MV-4-11 (cell line): ENCODE data around the gene NCF2.
"Not testable (repeated sequence)": the region's sequence is repeated elsewhere in the genome, so short reads cannot be mapped to it uniquely, and the experiment has no call there.

ENCODE experiments used
- DNase-seq: peaks from one replicate; lab custom pipeline; 2025; lab: John Stamatoyannopoulos, UW

The NCF2 gene

GRCh38 chr1:183590244-183591191, at the start of gene NCF2:
NCF2 (minus strand) TSS chr1:183590459; CDS start chr1:183590329, 130 bp downstream.
- peak; percentile 99 for DNase-seq

DNA sequence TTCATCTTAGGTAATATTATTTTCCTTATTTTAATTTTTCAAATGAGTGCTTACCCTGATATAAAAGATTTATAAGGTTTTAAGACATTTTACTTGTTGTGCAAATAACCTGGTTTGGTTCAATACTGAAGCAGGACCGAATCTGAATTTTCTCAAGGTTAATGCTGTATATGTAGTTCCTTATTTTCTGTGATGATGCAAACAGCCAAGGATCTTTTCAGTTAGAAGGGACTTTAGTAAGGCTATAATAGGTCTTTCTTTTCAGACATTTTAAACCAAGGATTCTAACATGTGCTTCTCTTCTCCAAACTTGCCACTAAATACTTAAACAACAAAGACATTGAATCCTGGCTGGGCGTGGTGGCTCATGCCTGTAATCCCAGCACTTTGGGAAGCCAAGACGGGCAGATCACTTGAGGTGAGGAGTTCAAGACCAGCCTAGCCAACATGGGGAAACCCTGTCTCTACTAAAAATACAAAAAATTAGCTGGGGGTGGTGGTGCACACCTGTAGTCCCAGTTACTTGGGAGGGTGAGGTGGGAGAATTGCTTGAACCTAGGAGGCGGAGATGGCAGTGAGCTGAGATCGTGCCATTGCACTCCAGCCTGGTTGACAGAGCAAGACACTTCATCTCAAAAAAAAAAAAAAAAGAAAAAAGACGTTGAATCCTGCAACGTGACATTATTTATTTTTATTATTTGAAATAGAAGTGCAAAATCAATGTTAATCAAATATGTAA, 48.6 kb upstream of the NCF2 start:
- peak; percentile 62 for DNase-seq

- DNase-seq = no peak
Observed at GRCh38 chr1:183636783-183637182, 46.5 kb upstream of the NCF2 start.

GRCh38 chr1:183636334-183636682, 46.0 kb upstream of the NCF2 start:
- DNase-seq = no peak

DNA sequence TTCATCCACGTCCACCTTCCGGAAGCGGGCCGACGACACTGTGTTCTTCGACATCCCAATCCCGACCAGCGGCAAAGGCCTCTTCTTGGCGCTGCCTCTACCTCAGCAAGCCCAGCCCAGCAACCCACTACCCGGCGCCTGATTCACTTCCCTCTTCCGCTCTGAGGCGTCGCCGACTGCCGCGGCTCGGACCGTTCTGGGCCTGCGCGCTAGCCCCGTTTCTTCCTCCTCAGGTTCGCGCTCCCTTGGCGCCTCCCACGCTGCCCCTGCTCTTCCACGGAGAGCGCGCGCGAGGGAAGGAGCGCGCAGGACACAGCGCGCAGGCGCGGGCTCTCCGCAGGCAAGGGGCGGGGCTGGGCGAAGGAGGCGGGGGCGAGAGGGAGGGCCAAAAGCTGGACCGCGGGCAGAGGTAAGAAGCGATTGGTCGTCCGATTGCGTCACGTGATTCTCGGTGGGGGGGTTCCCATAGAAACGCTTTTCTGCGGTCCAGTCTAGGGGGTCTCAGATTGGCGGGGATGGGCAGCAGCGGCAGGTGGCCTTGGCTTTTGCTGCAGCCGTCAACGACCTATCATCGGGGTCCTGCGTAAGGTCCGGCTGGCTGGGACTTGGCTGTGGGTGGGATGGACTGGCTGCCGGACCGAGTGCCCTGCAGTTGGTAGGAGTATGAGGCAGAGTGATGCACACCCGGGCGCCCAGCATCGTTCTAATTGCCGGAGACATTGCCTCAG, 45.5 kb upstream of the NCF2 start, which contains the start of gene ARPC5:
ARPC5 (minus strand) TSS at position 178 of the 728 bp plus-strand sequence; CDS start at position 54, 124 bp downstream.
- DNase-seq = peak; percentile 97

DNA sequence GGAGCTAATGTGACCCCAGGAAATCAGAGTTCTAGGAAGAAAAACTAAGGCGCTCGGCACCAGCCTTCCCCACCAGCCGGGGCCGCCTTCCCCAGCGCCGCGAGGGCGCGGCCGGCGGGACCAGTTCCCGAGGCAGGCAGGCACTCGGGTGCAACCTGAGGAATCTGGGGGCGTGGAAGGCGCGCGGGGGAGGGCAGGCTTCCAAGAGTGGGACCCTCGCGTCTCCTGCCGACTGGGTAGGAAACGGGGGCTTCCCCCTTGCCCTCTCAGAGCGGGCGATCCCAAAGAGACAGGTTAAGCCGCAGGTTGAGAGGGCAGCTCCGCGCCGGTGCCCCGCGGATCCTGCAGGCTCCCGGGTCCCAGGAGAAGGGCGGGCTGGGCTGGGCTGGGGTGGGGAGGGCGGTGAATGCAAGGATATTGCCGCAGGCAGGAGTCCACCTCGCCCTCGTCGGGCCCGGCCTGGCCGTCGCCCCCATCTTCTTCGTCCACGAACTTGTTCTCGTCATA, 44.9 kb upstream of the NCF2 start:
- no peak for DNase-seq

DNA sequence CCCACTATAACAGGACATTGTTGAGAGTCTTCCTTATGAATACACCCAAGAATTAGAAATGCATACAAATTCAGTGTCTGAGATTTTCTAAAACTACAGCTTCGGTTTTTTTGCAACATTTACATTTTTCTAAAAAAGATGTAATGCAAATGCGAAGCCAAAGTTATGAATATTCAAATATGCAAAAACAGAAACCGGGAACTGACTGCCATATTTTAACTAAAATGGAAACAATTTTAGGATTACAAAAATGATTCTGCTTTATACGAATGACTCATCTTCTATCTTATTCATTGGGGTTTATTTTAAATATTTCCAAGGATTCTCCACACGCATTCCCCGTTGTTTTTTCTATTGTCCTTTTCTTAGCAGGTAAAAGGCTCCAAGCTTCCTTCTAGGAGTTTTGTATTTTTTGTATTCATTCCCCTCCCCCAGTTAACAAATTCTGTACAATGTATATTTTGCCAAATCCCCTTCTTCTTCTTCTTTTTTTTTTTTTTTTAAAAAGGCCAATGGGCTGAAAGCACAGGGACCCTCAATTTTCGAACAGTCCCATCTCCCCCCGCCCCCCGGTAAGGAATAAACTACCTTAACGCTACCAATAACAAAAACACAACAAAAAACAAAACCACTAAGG, 44.3 kb upstream of the NCF2 start:
- no peak for DNase-seq

DNA sequence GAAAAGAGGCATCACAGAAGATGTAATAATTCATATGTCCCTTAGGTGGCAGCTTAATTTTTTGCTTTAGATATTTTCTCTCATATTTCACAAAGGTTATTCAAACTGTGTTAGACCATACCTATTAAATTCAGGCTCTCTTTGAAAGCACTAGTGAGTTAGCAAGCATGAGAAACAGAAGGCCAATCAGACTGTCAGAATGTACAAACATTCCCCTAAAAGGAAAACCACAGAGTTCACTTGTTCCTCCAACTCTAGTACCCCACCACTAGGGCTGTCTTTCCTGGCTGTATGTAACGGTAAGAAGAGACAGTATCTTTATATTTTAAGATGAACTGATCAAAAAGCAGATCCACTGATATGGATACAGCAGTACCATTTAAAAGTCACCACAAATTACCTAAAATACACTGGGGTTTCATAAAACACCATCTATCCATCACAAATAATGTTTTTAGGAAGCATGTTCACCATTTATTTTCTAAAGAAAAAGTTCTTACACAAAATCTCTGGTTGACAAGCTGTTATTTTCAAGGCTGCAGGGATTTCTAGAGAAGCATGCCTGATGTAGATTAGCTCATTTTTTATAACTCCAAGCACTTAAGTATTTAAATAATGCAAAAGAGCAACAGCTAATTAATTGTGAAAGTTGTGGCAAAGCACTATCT, 43.6 kb upstream of the NCF2 start:
- DNase-seq = peak; percentile 76

DNA sequence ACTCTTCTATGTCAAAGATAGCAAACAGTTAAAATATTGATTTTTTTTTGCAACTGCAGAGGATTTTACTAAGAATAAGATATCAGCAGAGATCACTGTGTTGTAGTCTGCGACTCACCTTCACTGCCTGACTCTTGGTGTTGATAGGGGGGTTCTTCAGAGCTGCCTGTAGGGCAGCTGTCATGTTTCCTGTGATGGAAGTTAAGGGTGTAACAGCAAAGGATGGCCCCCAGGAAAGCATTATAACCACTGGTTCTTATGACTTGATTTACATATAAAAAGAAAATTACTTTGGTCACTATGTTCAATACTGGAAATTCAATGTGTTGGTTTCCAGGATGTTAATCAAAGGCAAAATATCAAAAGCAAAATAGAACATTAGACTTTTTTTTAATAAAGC, 42.7 kb upstream of the NCF2 start:
- no peak for DNase-seq

DNA sequence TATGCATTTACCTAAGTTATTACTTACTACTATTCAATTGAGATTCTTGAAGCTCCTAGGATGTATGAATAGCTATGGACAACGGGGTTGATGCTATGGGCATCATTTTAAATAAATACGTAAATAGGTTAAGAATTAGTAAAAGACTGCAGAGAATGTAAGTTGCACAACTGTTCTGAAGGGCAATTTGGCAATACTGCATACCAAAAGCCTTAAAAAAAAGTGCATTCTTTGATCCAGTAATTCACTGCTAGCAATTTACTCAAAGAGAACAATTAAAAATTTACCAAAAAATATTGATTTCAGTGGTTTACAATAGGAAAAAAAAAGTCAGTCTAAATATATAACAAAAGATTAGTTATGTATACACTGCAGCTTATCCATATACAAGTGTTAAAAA, 41.9 kb upstream of the NCF2 start:
- no peak for DNase-seq

GRCh38 chr1:183630748-183631147, 40.5 kb upstream of the NCF2 start:
- DNase-seq = no peak

DNA sequence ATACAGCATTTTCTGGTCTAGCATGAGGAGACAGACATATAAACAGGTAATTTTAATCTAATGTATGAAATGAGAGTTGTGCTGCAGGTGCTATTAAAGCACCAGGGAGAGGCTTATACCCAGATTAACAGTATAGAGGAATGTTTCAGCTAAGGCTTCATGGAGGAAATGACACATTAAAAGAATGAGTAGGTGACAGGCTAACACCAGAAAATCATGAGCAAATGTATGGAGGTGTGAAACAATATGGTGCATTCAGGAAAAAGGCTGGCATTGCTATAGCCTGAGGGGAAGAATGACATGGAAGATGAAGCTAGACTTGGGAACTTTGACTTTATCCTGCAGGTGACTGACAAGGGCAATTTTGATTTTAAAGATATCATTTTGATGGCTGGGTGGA, 38.3 kb upstream of the NCF2 start:
- DNase-seq = no peak

DNA sequence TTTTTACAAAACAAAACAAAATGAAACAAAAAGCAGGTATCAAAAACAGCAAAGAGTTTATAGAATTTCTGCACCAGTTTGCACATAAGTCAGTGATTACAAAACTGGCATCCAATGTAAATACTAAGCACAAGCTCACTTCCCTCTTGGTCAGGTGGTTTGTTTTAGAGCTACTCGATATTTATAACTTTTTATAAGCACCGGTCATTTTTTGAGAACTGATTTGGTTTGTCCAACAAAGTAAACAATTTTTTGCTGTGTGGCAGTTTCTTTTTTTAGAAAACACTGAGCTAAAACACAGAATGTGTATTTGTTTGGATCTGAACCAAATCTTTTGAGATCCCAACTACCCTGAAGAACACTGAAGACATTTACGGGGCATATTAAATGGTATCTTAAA, 36.0 kb upstream of the NCF2 start:
- DNase-seq = not testable (repeated sequence)

DNA sequence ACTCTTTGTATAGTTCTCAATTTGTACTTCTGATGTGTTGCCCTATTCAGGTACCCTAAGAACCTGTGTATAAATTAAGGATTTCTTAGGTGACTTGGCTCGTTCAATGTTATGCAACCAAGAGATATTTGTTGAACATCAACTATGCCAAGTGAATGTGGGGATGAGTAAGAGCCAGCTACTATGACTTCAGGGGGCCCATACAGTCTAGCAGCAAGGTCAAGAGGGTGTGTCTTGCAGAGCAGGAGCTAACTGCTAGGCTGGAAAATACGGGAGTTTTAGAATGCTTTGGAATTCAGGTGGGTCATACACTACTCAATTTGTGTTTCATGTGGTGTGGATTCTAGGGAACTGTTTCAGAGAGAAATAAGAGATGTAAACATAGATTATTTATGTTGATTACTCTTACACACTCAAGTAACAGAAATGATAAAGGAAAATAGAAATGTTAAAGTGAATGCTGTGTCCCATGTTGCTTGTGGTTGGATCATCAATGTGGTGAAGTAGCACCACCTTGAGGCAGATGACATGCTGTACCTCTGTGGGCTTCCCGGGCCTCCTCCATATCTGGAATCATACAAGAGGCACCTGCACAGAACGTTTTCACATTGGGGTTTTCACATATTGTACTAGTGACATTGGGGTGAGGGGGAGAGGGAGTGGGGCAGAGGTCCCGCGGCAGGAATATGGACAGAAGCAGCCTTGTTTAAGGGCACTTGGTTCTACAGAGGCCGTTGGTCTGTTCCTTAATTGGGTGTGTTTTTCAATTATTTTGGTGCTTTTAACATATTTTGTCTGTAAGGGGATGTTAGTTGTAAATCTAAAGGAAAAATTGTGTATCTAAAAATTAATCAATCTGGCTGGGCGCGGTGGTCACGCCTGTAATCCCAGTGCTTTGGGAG, 32.9 kb upstream of the NCF2 start:
- peak; percentile 45 for DNase-seq

- DNase-seq = no peak
Observed at GRCh38 chr1:183622013-183622412, 31.8 kb upstream of the NCF2 start.

- no peak for DNase-seq
Observed at GRCh38 chr1:183620311-183620710, 30.1 kb upstream of the NCF2 start.

DNA sequence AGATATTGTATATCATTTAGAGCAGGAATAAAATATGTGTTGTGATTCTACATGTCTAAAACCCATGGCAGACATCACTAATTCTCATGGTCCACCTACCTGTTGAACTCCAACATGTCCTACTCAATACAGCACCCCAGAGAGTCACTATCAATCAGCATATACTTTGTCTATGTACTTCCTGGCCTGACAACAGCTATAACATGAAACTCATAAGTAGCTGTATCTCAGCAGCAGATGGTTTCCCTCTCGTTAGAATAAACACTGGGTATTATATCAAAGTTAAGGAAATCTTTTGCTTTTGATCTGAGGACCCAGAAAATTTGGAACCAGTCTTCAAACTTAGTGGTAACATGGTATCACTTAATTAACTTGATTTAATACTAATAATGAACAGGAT, 29.5 kb upstream of the NCF2 start:
- DNase-seq = no peak

- DNase-seq = not testable (repeated sequence)
Observed at GRCh38 chr1:183618202-183618601, 27.9 kb upstream of the NCF2 start.

DNA sequence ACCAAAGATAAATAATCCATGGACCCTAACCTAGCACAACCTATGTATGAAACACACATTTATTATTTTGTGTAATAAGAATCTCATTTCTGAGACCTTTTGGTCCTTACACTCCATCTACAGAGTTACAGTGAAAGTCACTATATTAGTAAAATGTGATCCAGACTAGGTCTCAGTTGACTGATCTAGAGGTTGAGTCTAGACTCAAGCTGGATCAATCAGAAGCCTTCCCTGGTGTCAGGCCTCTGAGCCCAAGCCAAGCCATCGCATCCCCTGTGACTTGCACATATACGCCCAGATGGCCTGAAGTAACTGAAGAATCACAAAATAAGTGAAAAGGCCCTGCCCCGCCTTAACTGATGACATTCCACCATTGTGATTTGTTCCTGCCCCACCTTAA, 22.7 kb upstream of the NCF2 start:
- DNase-seq = not testable (repeated sequence)

- DNase-seq = no peak
Observed at GRCh38 chr1:183612407-183612806, 22.1 kb upstream of the NCF2 start.
